Glomerular visceral epithelial cell (primary cell): ENCODE data around the gene PSORS1C2.

Experiments used
- DNase-seq: peaks from one replicate; pipeline ENCODE4 v3.0.0-alpha.2; 2016; ENCODE audit errors: extremely low spot score

PSORS1C2 gene

DNA sequence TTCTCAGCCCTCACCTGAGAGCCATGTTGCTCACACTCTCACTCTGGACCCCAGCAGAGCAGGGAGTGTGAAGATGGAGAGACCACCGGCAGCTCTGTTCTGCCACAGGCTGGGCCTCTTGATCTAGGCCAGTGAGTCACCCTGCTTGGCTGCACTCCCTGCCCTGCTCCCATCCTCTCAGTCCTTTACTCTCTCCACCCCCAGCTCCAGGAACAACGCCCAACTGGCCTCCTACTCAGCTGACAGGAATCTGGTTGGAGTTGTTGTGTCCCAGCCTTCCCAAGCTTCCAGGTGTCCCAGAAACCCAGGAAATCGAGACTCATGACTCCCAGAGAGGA is 24.4 kb downstream of the PSORS1C2 start, which contains the start of gene PSORS1C1:
Gene PSORS1C1, plus strand, starts transcription at position 260 of the 338 bp plus-strand sequence. CDS start 14,833 bp downstream, outside the sequence.
- peak; percentile 92 for DNase-seq

DNA sequence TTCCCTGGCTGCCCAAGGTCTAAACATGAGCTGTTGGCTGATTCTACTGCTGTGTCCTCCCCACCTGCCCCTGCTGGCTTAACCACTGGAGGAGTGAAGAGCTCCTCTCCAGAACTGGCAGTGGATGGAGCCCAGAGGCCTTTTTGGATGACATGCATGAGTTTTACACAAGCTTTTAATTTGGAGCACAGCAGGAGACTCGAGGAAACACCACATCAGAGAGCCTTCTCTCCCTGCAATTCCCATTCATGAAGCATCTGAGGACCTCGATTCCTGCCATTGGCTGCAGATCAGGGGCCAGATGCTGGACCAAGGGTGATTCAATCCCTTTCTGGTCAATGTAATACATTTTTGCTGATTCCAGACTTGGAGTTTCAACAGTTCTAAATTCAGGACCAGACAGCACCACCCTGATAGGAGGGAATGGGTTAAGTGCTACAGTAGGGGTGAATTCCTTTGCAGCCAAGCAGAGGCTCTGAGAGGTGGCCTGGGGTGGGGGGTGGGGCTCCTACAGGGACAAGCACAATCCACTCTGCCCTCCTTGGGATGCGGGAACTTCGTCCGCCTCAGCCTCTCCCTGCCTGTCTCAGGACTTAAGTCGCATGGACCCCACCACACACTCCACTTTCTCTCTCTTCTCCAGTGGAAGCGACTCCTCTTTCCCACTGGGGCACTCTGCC is 24.9 kb downstream of the PSORS1C2 start:
- peak; percentile 52 for DNase-seq

DNA sequence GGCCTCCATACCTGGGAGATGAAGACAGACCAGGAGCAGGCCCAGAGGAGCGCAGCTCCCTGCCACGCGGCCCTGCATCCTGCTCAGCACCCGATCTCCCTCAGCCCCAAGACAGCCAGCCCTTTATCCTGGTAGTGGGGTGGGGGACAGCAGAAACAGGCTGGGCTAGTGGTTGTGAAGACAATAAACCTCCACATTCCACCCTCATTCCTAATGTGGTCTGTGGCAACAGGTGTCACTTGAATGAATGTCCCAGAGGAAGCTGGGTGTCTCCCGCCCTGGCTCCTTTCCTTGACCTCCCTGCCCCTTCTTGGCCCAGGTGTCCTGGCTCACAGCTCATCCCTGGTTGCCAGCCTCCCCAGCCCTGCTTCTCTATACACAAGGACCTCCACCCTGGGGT is 26.4 kb downstream of the PSORS1C2 start, which contains the start of gene C6orf15:
Gene C6orf15, minus strand, starts transcription at position 98 of the 400 bp plus-strand sequence. Its CDS starts 20 bp downstream, at position 78.
- no peak for DNase-seq

DNA sequence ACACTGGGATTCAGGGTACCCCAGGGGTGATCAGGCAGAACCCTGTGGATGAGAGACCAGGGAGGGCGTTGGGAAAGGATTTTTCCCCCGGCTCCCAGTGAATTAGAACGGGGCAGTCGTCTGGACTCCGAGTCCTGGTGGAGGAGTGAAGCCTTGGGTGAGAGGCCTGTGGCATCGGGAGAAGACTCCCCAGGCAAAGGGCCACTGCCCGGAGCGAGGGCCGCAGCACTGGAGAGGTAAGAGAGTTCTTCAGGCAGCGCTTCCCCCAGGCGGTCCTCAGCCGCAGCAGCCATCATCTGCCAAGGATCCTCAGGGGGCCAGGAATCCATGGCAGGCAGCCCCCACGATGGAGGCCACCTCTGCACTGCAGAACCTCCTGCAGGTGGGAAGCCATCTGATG is 27.2 kb downstream of the PSORS1C2 start:
- no peak for DNase-seq

DNA sequence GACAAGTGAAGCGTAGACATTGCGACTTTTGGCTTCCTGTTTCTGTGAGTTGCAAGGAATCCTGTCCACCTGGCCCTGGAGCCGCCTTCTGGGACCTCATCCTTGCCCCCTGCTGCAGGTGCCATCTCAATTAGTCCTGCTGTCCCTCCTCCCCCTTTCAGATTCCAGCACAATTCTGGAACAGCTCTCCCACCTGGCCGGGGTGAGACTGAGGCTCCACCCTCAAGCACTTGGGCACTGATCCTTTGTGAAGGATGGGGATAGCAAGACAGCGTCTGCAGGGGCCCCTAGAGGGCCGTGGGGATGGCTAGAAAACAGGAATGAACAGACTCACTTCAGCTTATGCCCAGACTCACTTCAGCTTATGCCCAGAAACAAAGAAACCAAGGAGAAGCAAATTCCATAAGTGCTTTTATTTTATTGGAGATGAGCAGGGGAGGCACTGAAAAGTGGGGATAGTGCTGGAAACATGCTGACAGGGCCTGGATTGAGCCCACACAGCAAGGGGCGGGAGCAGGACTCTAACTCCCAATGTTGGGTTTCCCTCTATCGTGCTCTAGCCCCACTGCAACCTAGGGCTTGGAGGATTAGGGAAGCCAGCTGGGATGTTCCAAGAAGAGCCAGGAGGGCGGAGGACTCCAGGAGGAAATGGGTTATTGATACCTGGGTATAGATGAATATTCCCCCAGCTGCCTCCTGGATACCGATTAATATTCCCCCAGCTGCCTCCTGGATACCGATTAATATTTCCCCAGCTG is 27.9 kb downstream of the PSORS1C2 start:
- DNase-seq, result no peak

DNA sequence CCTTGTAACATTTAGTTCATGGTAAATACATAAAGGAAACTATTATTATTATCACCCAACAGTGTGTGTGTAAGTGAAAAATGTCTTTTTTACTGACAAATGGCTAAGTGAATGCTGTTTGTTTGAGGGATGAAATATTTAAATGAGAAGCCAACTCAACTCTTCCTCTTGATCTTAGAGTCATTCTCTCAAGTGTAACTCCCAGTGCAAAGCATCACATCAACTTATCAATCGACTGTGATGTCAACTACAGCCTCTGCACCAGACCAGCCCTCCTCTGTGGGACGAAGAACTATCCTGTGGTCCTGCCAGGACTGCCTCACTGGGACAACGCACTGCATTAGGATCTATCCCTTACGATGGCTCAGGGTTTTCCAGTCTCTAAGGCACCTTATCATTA is 31.8 kb downstream of the PSORS1C2 start:
- no peak for DNase-seq

DNA sequence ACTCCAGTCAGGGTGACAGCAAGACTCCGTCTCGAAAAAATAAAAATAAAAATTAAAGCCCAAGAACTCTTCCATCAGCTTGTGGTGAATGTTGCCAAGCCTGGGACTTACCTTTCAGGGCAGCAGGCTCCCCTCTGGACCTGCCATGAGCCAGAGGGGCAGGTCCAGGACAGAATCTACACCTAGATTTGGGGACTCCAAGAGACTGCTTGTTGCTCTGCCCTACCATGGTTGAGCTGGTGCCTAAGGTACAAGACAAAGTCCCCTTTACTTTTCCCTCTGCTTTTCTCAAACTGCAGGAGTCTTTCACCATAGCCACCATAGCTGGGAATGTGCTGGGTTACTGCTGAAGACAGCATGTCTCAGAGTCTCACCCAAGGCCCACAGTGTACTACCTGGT is 35.7 kb downstream of the PSORS1C2 start:
- DNase-seq, result no peak

DNA sequence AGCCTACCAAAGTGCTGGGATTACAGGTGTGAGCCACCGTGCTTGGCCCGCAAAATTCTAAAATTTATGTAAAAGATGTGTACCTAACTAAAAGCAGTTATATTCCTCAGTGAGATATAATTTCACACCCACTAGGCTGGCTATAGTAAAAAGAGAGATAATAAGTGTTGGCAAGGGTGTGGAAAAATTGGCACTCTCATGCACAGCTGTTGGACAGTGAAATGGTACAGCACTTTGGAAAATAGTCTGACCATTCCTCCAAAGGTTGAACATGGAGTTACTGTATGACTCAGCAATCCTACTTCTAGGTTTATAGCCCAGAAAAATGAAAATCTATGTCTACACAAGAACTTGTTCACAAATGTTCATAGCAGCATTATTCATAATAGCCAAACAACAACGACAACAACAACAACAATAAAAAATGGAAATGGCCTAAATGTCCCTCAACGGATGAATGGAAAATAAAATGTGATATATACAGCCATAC is 40.4 kb downstream of the PSORS1C2 start:
- DNase-seq, result no peak

DNA sequence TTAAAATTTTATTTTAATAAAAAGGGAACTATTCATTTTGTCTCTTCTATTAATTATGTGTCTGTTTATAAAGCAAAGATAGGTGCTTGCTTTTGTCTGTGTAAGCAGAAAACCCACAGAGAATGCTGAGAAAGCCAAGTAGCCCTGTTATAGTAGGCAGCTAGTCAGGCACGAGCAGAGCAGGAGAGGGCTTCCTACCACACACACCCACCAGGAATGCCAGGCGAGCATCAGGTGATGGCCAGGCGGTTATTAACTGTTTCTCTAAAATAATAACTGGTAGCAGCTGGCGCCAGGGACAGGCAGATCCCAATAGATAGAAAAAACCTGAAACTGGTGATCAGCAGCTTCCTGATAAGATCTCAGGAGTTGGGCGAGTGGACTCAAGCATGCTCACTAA is 42.2 kb downstream of the PSORS1C2 start:
- no peak for DNase-seq

DNA sequence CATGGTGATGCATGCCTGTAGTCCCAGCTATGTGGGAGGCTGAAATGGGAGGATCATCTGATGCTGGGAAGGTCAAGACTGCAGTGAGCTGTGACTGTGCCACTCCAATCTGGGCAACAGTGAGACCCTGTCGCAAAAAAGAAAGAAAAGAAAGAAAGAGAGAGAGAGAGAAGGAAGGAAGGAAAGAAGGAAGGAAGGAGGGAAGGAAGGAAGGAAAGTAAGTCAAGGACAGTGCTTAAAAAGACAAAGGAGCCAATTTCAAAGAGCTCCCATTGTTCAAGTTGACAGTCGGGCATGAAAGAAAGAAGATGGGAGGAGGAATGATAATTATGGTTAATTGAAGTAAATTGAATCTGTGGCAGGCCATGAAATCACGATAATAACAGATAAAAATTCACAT is 42.7 kb downstream of the PSORS1C2 start:
- DNase-seq, result no peak

DNA sequence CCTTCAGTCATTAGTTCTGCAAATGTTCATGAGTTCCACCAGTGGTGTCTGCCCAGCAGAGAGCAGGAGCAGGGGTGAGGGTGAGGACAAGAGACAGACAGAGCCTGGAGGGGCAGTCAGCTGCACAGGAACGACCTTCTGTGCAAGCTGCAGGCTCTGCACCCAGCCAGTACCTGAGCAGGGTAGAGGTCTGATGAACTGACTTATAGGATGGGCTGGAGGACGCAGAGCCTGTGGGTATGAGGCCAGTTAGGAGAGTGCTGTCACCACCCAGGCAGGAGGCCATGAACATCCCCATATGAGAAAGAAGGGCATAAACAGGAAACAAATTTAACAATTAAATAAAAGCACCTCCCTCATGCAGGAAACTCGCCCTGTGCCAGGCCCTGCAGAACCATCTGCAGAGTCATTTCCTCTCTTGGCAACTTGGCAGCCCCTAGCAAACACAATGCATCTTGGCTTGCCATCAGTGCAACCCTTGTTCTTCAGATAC is 44.4 kb downstream of the PSORS1C2 start:
- DNase-seq, result no peak

DNA sequence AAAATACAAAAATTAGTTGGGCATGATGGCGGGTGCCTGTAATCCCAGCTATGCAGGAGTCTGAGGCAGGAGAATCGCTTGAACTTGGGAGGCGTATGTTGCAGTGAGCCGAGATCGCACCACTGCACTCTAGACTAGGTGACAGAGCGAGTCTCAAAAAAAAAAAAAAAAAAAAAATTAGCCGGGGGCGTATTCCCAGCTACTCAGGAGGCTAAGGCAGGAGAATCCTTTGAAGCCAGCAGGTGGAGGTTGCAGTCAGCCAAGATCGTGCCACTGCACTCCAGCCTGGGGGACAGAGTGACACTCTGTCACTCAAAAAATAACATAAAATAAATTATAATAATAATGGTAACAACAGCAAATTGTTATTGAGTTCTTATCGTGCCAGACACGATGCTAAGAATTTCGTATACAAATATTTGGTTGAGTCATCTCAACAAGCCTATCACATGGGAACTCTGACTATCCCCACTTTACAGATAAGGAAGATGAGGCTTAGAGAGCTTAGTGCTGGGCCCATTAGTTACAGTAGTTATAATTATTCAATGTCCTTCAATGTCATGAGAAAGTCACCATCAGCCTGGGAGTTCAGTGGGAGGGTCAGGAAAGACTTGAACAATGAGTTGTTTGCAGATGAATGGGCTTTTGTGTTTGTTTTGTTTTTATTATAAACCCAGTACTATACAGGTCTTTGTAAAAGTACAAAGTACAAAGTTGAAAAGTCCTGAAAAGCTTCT is 45.9 kb downstream of the PSORS1C2 start:
- no peak for DNase-seq

DNA sequence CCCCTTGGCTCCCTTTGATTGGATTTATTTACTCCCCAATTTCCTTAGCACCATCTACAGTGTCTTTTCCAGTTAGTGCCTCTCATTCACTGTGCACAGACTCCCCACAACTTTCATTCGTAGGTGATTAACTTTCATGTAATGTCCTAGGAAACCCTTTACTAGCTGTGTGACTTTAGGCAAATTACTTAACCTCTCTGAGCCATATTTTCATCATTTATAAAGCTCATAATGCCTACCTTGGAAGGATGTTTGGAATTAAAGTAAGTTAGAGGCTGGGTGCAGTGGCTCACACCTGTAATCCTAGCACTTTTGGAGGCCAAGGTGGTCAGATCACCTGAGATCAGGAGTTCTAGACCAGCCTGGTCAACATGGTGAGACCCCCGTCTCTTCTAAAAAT is 46.6 kb downstream of the PSORS1C2 start:
- no peak for DNase-seq

DNA sequence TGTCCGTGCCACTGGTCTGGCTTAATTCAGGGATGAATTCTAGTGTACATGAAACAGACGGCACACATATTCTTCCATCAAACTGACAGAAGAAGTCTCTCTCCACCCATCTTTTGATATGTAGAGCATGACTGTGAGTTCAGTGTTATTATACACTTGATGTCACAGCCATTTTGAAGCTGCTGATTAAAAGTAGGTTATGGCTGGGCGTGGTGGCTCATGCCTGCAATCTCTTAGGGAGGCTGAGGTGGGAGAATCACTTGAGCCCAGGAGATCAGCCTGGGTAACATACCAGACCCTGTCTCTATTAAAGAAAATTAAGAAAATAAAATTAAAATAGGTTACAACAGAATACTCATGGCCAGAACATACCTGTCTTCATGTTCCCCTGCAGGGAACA is 47.2 kb downstream of the PSORS1C2 start:
- DNase-seq, result no peak

DNA sequence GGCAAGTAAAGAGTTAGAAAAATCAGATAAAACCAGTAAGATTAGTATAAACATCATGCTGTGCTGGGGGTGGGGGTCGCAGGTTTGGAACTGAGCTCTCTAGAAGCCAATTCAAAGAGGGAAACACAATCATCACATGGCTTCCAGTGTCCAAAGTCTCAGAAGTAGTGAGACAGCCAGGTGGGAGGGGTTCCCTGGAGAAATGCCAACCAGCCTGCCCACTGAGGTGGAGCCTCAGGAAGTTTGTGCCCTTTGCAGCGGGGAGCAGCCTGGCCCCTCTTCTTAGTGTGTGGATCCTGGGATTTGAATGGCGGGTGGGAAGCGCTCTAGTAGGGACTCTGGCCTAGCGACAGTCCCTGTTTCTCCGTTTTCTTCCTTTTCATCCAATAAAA is 47.9 kb downstream of the PSORS1C2 start:
- no peak for DNase-seq

DNA sequence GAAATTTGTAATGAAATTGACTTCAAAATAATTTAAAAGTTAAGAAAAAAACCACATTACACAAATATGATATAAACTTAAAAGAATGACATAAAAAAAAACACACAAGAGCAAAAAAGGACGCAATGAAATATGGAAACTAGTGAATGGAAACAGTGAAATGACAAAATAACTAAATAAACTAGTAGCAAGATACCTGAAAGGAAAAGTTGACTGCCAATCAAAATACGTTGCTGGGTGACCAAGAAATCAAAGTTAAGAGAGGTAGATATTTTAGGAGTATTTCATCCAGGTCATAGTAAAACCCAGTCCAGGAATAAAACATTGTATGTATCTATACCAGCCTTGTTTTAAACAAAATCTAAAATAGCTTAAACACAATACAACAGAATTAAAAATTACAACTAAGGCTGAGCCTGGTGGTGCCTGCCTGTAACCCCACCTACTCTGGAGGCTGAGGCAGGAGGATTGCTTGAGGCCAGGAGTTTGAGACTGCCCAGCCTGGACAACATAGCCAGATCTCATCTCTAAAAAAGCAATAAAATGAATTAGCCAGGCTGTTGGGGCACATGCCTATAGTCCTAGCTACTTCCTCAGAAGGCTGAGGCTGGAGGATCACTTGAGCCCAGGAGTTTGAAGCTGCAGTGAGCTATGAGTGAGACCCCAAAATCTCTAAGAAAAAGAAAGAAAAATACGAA is 48.4 kb downstream of the PSORS1C2 start:
- no peak for DNase-seq
